ENCODE data around the gene POLH. TPM values are rescaled to one million over a fixed set of nuclear protein-coding genes. Genes with fewer than 3 reads are reported as not detected.

Gene POLH
- total RNA-seq, 3 donors from 2014 or later (not counting 1 experiment from before 2014, with no cell fraction given), result 7.7 to 11.2 (median 7.8) TPM

DNA sequence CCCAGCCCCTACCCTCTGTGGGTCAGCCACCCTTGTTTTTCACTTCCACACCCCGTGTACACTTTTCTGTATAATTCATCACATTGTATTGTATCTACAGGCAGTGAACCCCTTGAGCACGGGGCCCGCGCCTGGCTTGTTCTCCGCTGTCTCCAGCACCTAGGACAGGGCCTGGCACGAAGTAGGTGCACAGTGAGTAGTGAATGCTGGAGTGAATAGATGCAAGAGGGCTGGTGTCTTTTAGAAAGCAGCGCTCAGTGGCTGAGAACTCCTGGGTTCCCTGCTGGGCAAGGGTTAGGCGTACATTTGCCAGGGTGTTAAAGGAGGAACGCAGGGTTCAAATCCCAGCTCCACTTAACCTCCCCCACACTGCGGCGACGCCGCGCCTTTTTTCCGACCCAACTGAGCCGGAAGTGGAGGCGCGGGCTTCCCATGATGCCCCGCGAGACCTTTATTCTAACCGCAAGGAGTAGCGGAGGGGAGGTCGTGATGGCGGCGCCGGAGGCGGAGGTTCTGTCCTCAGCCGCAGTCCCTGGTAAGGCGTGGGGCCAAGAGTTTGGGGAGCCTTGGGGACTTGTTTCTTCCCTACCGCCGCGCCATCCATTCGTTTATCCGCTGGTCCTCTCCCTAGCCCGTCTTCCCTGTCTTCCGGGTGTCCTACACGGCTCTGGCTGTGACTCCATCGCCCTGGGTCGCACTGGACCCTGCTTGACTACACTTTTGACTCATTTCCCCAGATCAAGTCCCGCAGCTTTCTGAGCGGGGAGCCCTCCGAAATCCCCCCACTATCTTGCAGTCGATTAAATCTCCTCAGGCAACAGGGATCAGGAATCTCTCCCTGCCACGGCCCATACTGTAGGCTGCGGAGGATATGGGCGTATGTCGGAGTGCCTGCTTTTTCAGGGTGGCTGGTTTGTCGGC lies 59.7 kb downstream of the POLH start, which contains the start of gene MAD2L1BP:
TSS of gene MAD2L1BP (plus strand) at position 454 of the 921 bp plus-strand sequence. CDS start at position 490, 36 bp downstream.
- intact Hi-C loops (cut with micrococcal nuclease), result no loop called here
- H3K4me1 ChIP-seq (ENCODE audit: control insufficient read depth, insufficient read depth, low read length), result peaks cover 36% of the 10 kb centered on the region

DNA sequence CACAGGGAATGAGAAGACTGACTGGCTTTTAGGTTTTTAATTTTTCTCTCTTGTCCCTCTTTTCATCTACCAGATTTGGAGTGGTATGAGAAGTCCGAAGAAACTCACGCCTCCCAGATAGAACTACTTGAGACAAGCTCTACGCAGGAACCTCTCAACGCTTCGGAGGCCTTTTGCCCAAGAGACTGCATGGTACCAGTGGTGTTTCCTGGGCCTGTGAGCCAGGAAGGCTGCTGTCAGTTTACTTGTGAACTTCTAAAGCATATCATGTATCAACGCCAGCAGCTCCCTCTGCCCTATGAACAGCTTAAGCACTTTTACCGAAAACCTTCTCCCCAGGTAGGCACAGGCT lies 60.3 kb downstream of the POLH start:
- Mint-ChIP-seq H3K27me3 (ENCODE audit: low read depth in 2 of 2) (no peaks in the 10 kb centered on the region), H3K27ac (peak overlapping the region; percentile 93 to 96), H3K4me1 (peaks cover 29 to 41% of the 10 kb centered on the region in 2 donors), H3K4me3 (peak overlapping the region; percentile 96), H3K9me3 (no peaks in the 10 kb centered on the region), H3K36me3 (peaks cover 2% of the 10 kb centered on the region)
- TF ChIP-seq, protein P1, sequence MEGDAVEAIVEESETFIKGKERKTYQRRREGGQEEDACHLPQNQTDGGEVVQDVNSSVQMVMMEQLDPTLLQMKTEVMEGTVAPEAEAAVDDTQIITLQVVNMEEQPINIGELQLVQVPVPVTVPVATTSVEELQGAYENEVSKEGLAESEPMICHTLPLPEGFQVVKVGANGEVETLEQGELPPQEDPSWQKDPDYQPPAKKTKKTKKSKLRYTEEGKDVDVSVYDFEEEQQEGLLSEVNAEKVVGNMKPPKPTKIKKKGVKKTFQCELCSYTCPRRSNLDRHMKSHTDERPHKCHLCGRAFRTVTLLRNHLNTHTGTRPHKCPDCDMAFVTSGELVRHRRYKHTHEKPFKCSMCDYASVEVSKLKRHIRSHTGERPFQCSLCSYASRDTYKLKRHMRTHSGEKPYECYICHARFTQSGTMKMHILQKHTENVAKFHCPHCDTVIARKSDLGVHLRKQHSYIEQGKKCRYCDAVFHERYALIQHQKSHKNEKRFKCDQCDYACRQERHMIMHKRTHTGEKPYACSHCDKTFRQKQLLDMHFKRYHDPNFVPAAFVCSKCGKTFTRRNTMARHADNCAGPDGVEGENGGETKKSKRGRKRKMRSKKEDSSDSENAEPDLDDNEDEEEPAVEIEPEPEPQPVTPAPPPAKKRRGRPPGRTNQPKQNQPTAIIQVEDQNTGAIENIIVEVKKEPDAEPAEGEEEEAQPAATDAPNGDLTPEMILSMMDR (IDR thresholded peaks at IDR 0.05), result no peak
- Histone ChIP-seq H3K4me1 (ENCODE audit: control insufficient read depth, insufficient read depth, low read length) (peaks cover 35% of the 10 kb centered on the region), H3K27me3 (ENCODE audit: control insufficient read depth, insufficient read depth, low read length) (no peaks in the 10 kb centered on the region), H3K4me3 (ENCODE audit: low read length) (peak overlapping the region; percentile 64), H3K27ac (ENCODE audit: low read length) (peak overlapping the region; percentile 71), H3K36me3 (ENCODE audit: control insufficient read depth, insufficient read depth, low read length) (peaks cover 15% of the 10 kb centered on the region), H3K9me3 (ENCODE audit: control insufficient read depth, insufficient read depth, low read length) (no peaks in the 10 kb centered on the region)
- intact Hi-C loops (cut with micrococcal nuclease), result no loop called here
- DNase-seq (peak in 1 of 2 donors; percentile 48), ATAC-seq (peak in 2 of 3 donors; percentile 17 to 19)
- 15% methylated on average over 6 of the region's 7 CpGs for WGBS (ENCODE audit: insufficient coverage)

More for the DNA sequence above, 59.7 kb downstream of the POLH start, which contains the start of gene MAD2L1BP:
- H3K4me3 ChIP-seq (ENCODE audit: low read length), result peak within 1 kb of the TSS; percentile 64
- TF ChIP-seq, protein P1 (IDR thresholded peaks at IDR 0.05), result no peak
- peak within 1 kb of the TSS; percentile 71 for H3K27ac ChIP-seq (ENCODE audit: low read length)
- peaks cover 13% of the 10 kb centered on the region for H3K36me3 ChIP-seq (ENCODE audit: control insufficient read depth, insufficient read depth, low read length)
- H3K27me3 ChIP-seq (ENCODE audit: control insufficient read depth, insufficient read depth, low read length), result no peaks in the 10 kb centered on the region
- H3K9me3 ChIP-seq (ENCODE audit: control insufficient read depth, insufficient read depth, low read length), result no peaks in the 10 kb centered on the region
- H3K36me3 Mint-ChIP-seq, result no peaks in the 10 kb centered on the region
- H3K9me3 Mint-ChIP-seq, result no peaks in the 10 kb centered on the region
- peaks cover 27 to 39% of the 10 kb centered on the region in 2 donors for H3K4me1 Mint-ChIP-seq
- peak; percentile 86 to 90 (median 89) for ATAC-seq
- DNase-seq, result peak; percentile 84 to 90
- H3K27ac Mint-ChIP-seq, result peak within 1 kb of the TSS; percentile 93 to 96
- H3K27me3 Mint-ChIP-seq (ENCODE audit: low read depth in 2 of 2), result no peaks in the 10 kb centered on the region
- 2% methylated on average over 47 of the region's 48 CpGs for WGBS (ENCODE audit: insufficient coverage)
- peak within 1 kb of the TSS; percentile 96 for H3K4me3 Mint-ChIP-seq

DNA sequence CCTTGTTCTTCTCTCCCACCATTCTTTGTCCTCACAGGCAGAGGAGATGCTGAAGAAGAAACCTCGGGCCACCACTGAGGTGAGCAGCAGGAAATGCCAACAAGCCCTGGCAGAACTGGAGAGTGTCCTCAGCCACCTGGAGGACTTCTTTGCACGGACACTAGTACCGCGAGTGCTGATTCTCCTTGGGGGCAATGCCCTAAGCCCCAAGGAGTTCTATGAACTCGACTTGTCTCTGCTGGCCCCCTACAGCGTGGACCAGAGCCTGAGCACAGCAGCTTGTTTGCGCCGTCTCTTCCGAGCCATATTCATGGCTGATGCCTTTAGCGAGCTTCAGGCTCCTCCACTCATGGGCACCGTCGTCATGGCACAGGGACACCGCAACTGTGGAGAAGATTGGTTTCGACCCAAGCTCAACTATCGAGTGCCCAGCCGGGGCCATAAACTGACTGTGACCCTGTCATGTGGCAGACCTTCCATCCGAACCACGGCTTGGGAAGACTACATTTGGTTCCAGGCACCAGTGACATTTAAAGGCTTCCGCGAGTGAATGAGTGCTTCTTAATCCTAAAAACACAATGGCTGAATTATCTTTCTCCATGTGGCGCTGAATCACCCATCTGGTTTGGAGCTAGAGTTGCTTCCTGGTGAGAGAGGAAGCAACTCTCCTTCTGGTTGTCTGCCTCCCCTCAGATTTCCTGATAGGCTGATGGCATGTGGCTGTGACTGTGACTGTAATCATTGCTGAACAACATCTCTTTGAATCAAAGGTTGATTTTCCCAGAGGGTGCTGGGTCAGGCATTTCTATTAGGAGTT lies 64.2 kb downstream of the POLH start:
- TF ChIP-seq, protein P1 (IDR thresholded peaks at IDR 0.05), result no peak
- Mint-ChIP-seq H3K9me3 (no peaks in the 10 kb centered on the region), H3K4me1 (peaks cover 30 to 54% of the 10 kb centered on the region in 2 donors), H3K27ac (no peak overlapping the region), H3K36me3 (peaks cover 5% of the 10 kb centered on the region), H3K27me3 (ENCODE audit: low read depth in 2 of 2) (no peaks in the 10 kb centered on the region), H3K4me3 (peak overlapping the region; percentile 45)
- Histone ChIP-seq H3K4me3 (ENCODE audit: low read length) (no peak overlapping the region), H3K9me3 (ENCODE audit: control insufficient read depth, insufficient read depth, low read length) (no peaks in the 10 kb centered on the region), H3K27ac (ENCODE audit: low read length) (no peak overlapping the region), H3K36me3 (ENCODE audit: control insufficient read depth, insufficient read depth, low read length) (peaks cover 20% of the 10 kb centered on the region), H3K4me1 (ENCODE audit: control insufficient read depth, insufficient read depth, low read length) (peaks cover 37% of the 10 kb centered on the region), H3K27me3 (ENCODE audit: control insufficient read depth, insufficient read depth, low read length) (no peaks in the 10 kb centered on the region)
- ATAC-seq, result no peak
- intact Hi-C loops (cut with micrococcal nuclease), result no loop called here
- no peak for DNase-seq
- 95% methylated on average over 21 of the region's 21 CpGs for WGBS (ENCODE audit: insufficient coverage)

Data from natural killer cell (primary cell).